K562 (cell line): ENCODE results near the gene CCKAR. TPM values are rescaled to one million over a fixed set of nuclear protein-coding genes. Genes with fewer than 3 reads are reported as not detected.

Experiments
- ATAC-seq: fragments of 200-7000 bp; cut with Tn5 transposase; 3 replicates; pipeline ENCODE4 v1.9.1; 2020; ENCODE audit warnings: moderate library complexity
- BruUV-seq: library from RNA; stranded (reverse); fragments of 400-500 nt; replicated peaks from 2 replicates; lab custom pipeline; 2021; lab: Mats Ljungman, UMichigan
- CTCF ChIA-PET: fragments of 300-600 bp; formaldehyde crosslinking; extraction: SDS; loops from one replicate; lab custom pipeline; 2021; ENCODE audit warnings: low intra/inter-chr PET ratio; lab: Yijun Ruan, JAX
- POLR2A ChIA-PET: fragments of 300-600, 350-650 bp; sonication (Branson Sonifier 250); formaldehyde crosslinking; extraction: SDS; loops from one replicate; lab custom pipeline; 2021; ENCODE audit warnings: antibody characterized with exemption, inconsistent platforms; lab: Yijun Ruan, JAX
- DNase-seq, 4 experiments: peaks; one replicate each; pipeline versions ENCODE4 v3.0.0 to v3.0.0-alpha.2; 2011 to 2018; ENCODE audit warnings: low spot score in 3 of 4, mixed read lengths in 3 of 4; ENCODE audit errors: extremely low read depth in 1 of 4
- FAIRE-seq: peaks from 2 replicates; lab custom pipeline; 2011; peaks lifted over from hg19 to GRCh38; lab: Jason Lieb, UNC
- H2AFZ ChIP-seq: 2 replicates; pipeline ENCODE4 v1.6.0; 2011; ENCODE audit warnings: low read depth, low read length, control low read depth, inconsistent platforms
- H3K27ac ChIP-seq: fragments of 200-600 bp; 3 replicates; pipeline ENCODE4 v1.8.0; 2011; ENCODE audit warnings: low read depth, mild to moderate bottlenecking, control low read depth, inconsistent platforms, low read length, moderate library complexity, mixed read lengths; ENCODE audit errors: extremely low read depth
- H3K27me3 ChIP-seq, 2 experiments: fragments of 300-600 bp in 1 of 2; 2 replicates in 1 of 2; 3 replicates in 1 of 2; pipeline versions ENCODE4 v1.6.0 to v1.8.0; 2011; ENCODE audit warnings: inconsistent platforms in 2 of 2, low read length in 2 of 2, mild to moderate bottlenecking in 1 of 2, mixed read lengths in 1 of 2, moderate library complexity in 1 of 2; ENCODE audit not compliant: control insufficient read depth in 2 of 2, insufficient read depth in 2 of 2
- H3K36me3 ChIP-seq: fragments of 300-600 bp; 3 replicates; pipeline ENCODE4 v1.8.0; 2011; ENCODE audit warnings: mild to moderate bottlenecking, low read length, inconsistent platforms; ENCODE audit not compliant: control insufficient read depth, insufficient read depth
- H3K4me1 ChIP-seq, 2 experiments: fragments of 200-600 bp in 1 of 2; replicated peaks in 1 of 2; 2 replicates in 1 of 2; 3 replicates in 1 of 2; pipeline versions ENCODE4 v1.5.1 to v1.8.0; 2011; ENCODE audit warnings: inconsistent platforms in 2 of 2, low read length in 2 of 2, mild to moderate bottlenecking in 1 of 2, mixed read lengths in 1 of 2, moderate library complexity in 1 of 2; ENCODE audit not compliant: control insufficient read depth in 2 of 2, insufficient read depth in 2 of 2
- H3K4me2 ChIP-seq: 2 replicates; pipeline ENCODE4 v1.6.1; 2011; ENCODE audit warnings: low read length, control low read depth, inconsistent platforms, mixed read lengths; ENCODE audit not compliant: insufficient read depth
- H3K4me3 ChIP-seq: fragments of 200-600 bp; sonication (generic), shearing (Covaris generic); 2 replicates; pipeline ENCODE4 v1.5.1; 2016; ENCODE audit warnings: control low read depth, inconsistent platforms
- H3K79me2 ChIP-seq: fragments of 200-600 bp; 3 replicates; pipeline ENCODE4 v1.8.0; 2011; ENCODE audit warnings: low read length, inconsistent platforms; ENCODE audit not compliant: control insufficient read depth, insufficient read depth
- H3K9ac ChIP-seq, 2 experiments: 2 replicates each; pipeline versions ENCODE4 v1.6.0 to v1.6.1; 2011; ENCODE audit warnings: low read depth in 2 of 2, low read length in 2 of 2, control low read depth in 1 of 2, inconsistent platforms in 1 of 2, mild to moderate bottlenecking in 1 of 2, mixed read lengths in 1 of 2; ENCODE audit not compliant: insufficient read depth in 1 of 2
- H3K9me1 ChIP-seq: one replicate; pipeline ENCODE4 v1.6.0; 2011; ENCODE audit warnings: inconsistent platforms, mild to moderate bottlenecking, low read length, moderate library complexity; ENCODE audit not compliant: control insufficient read depth, insufficient read depth
- H3K9me3 ChIP-seq: replicated peaks from 2 replicates; pipeline ENCODE4 v1.5.1; 2011; ENCODE audit warnings: low read depth, low read length, inconsistent platforms; ENCODE audit not compliant: control insufficient read depth, insufficient read depth
- H4K20me1 ChIP-seq: replicated peaks from 2 replicates; pipeline ENCODE4 v1.6.1; 2011; ENCODE audit warnings: low read length, inconsistent platforms, mixed read lengths; ENCODE audit not compliant: control insufficient read depth, insufficient read depth
- CHD7 ChIP-seq: fragments of 200-600 bp; sonication (generic); IDR thresholded peaks from one replicate; pipeline ENCODE4 v1.6.1; 2012; ENCODE audit warnings: mild to moderate bottlenecking, low read depth, low read length, inconsistent platforms
- HMGN3 ChIP-seq: IDR thresholded peaks from 2 replicates; pipeline ENCODE4 v1.6.1; 2011; ENCODE audit warnings: borderline replicate concordance, low read depth, mild to moderate bottlenecking, mixed read lengths, low read length; ENCODE audit not compliant: insufficient read length; ENCODE audit errors: extremely low read depth
- NR3C1 ChIP-seq: sonication (generic); formaldehyde crosslinking; IDR thresholded peaks from 2 replicates; pipeline ENCODE4 v1.8.1; 2022; ENCODE audit warnings: missing genetic modification reagents
- RBM22 ChIP-seq: fragments of 200-400 bp; formaldehyde crosslinking; IDR thresholded peaks from 2 replicates; pipeline ENCODE4 v1.6.1; 2018; ENCODE audit warnings: low read length, low read depth; ENCODE audit not compliant: poor library complexity, severe bottlenecking
- TEAD2 ChIP-seq: fragments of 450-650 bp; IDR thresholded peaks from 2 replicates; pipeline ENCODE4 v1.6.1; 2016; ENCODE audit warnings: missing genetic modification characterization, control low read depth, missing compliant biosample characterization
- ZNF561 ChIP-seq: fragments of 450-650 bp; formaldehyde crosslinking; conservative IDR thresholded peaks from 2 replicates; pipeline ENCODE4 v1.4.0; 2020; ENCODE audit warnings: mild to moderate bottlenecking, moderate library complexity
- ZSCAN29 ChIP-seq: fragments of 450-650 bp; IDR thresholded peaks from 2 replicates; pipeline ENCODE4 v1.6.1; 2017
- WGBS: fragments of 100-300 bp; shearing (Covaris generic); methylation state at CpG from one replicate; pipeline ENCODE4 v1.1.6; 2016; ENCODE audit warnings: low coverage, mixed read lengths; ENCODE audit not compliant: insufficient coverage; ENCODE audit errors: missing lambda C conversion rate; 5-methylcytosine and 5-hydroxymethylcytosine counted together
- in situ Hi-C: fragments of 300-500 bp; cut with MboI; formaldehyde crosslinking; loops from 4 replicates; pipeline ENCODE4 v1.15.0; 2018; ENCODE audit warnings: inconsistent platforms, mixed read lengths
- intact Hi-C: fragments of 100-400 bp; cut with micrococcal nuclease; formaldehyde crosslinking; loops from 2 replicates; pipeline ENCODE4 v1.14.2; 2022
- polyA plus RNA-seq, 8 experiments: library from polyadenylated mRNA; depleted of rRNA in 4 of 8; stranded (reverse) in 5 of 8; unstranded in 3 of 8; fragments of >200 nt; fragmentation: Nextera tagmentation in 2 of 8; fragmentation: Illumina TruSeq in 1 of 8; extraction: Ambion mirVana in 2 of 8; extraction: Trizol in 1 of 8; gene quantifications; 2 replicates each; pipeline versions ENCODE4 v1.2.1 to v1.2.3, GENCODE V29; 2011 to 2014; ENCODE audit warnings: inconsistent platforms in 1 of 8, missing spikeins in 1 of 8
- total RNA-seq, 7 experiments: library from RNA; depleted of rRNA in 6 of 7; stranded (reverse); fragments of >200 nt in 6 of 7; fragmentation: Illumina TruSeq in 2 of 7; extraction: Trizol in 2 of 7; gene quantifications; 2 replicates each; pipeline versions ENCODE4 v1.2.1 to v1.2.3, GENCODE V29; 2011 to 2021; ENCODE audit warnings: low replicate concordance in 1 of 7

CCKAR gene
- total and polyA plus RNA-seq, 9 of the 15 experiments (the other 6 are each of a cell fraction or from before 2014, with no cell fraction given), result not detected

- DNase-seq (peak; percentile 40 to 53 (median 48)), FAIRE-seq (peak; percentile 94), ATAC-seq (peak; percentile 84)
- intact Hi-C loops, result loop anchor here (1.0 to 10.0 kb wide), 3 partner anchors 261 to 553 kb away; partner anchors contain the start of gene STIM2
- H3K9ac ChIP-seq, result peak overlapping the region in 1 of 2 experiments; percentile 67; a peak in 1 of 4 replicates
- no peaks in the 10 kb centered on the region for H3K9me1 ChIP-seq
- ChIA-PET CTCF (interaction anchor here (0.6 to 2.7 kb wide), 3 partner anchors 11 to 552 kb away, joined by 4 to 11 read pairs (median 5); no protein-coding TSS in a partner anchor), POLR2A (interaction anchor here (0.8 to 0.9 kb wide), 2 partner anchors 176 to 192 kb away, joined by 3 read pairs; no protein-coding TSS in a partner anchor)
- no TSS peak for BruUV-seq
- 7% methylated on average over 18 of the region's 19 CpGs for WGBS
- H3K9me3 ChIP-seq, result peaks cover 4% of the 10 kb centered on the region
- peaks cover 4 to 16% of the 10 kb centered on the region in 2 experiments; a peak in 4 of 5 replicates for H3K27me3 ChIP-seq
- H3K4me2 ChIP-seq, result no peak overlapping the region; the same call in 1 of the 2 replicates
- H3K4me1 ChIP-seq, result no peaks in the 10 kb centered on the region
- no peak overlapping the region for H3K4me3 ChIP-seq
- in situ Hi-C loops, result loop anchor here (10.0 kb wide), 1 partner anchor 556 kb away; no protein-coding TSS in a partner anchor
- H4K20me1 ChIP-seq, result no peaks in the 10 kb centered on the region
- no peaks in the 10 kb centered on the region for H3K36me3 ChIP-seq
- no peak overlapping the region for H3K27ac ChIP-seq
- H2AFZ ChIP-seq, result peak overlapping the region; percentile 52; the same call in 1 of the 2 replicates
- no peaks in the 10 kb centered on the region for H3K79me2 ChIP-seq
- no peak for TF ChIP-seq CHD7
- no peak for TF ChIP-seq HMGN3
- TF ChIP-seq ZNF561 (CRISPR knock-in tag), result no peak
- no peak for TF ChIP-seq RBM22
- TF ChIP-seq TEAD2 (tag), result no peak
- no peak for TF ChIP-seq ZSCAN29
- no peak for TF ChIP-seq NR3C1 (CRISPR knock-in tag)
Observed at GRCh38 chr4:26459054-26459755, 31.1 kb downstream of the CCKAR start.
